NOMO-1 treated with dmso at 0.1 percent for 144 hours (cell line): ENCODE data around the gene TUBE1.
"Not testable (repeated sequence)": the region's sequence is repeated elsewhere in the genome, so short reads cannot be mapped to it uniquely, and the experiment has no call there.

ENCODE experiments used
- DNase-seq: peaks from one replicate; lab custom pipeline; 2025; ENCODE audit not compliant: unreplicated experiment; lab: John Stamatoyannopoulos, UW

Gene TUBE1

GRCh38 chr6:112065426-112065986 is 21.8 kb downstream of the TUBE1 start:
- no peak for DNase-seq

GRCh38 chr6:112062966-112063365 is 24.3 kb downstream of the TUBE1 start:
- DNase-seq, result no peak

GRCh38 chr6:112061605-112062004 is 25.7 kb downstream of the TUBE1 start:
- no peak for DNase-seq

- DNase-seq, result no peak
Measured at GRCh38 chr6:112058243-112059032, 28.8 kb downstream of the TUBE1 start.

GRCh38 chr6:112054555-112055190 is 32.6 kb downstream of the TUBE1 start:
- DNase-seq, result no peak

- DNase-seq, result no peak
Measured at GRCh38 chr6:112054001-112054400, 33.3 kb downstream of the TUBE1 start, which contains the start of gene CCN6. Gene CCN6, plus strand, starts transcription at chr6:112054104. Its CDS starts 254 bp downstream, at chr6:112054358.

- not testable (repeated sequence) for DNase-seq
Measured at GRCh38 chr6:112051251-112051740, 36.0 kb downstream of the TUBE1 start.

- no peak for DNase-seq
Measured at GRCh38 chr6:112050429-112050828, 36.9 kb downstream of the TUBE1 start.

GRCh38 chr6:112049996-112050395 is 37.3 kb downstream of the TUBE1 start:
- no peak for DNase-seq

- no peak for DNase-seq
Measured at GRCh38 chr6:112049026-112049799, 38.1 kb downstream of the TUBE1 start.

- DNase-seq, result not testable (repeated sequence)
Measured at GRCh38 chr6:112047523-112047922, 39.8 kb downstream of the TUBE1 start.

GRCh38 chr6:112044856-112045255 is 42.4 kb downstream of the TUBE1 start:
- no peak for DNase-seq

- no peak for DNase-seq
Measured at GRCh38 chr6:112044196-112044595, 43.1 kb downstream of the TUBE1 start.

- DNase-seq, result peak; percentile 88
Measured at GRCh38 chr6:112043032-112044007, 44.0 kb downstream of the TUBE1 start.

GRCh38 chr6:112041535-112041934 is 45.7 kb downstream of the TUBE1 start:
- DNase-seq, result no peak

- DNase-seq, result no peak
Measured at GRCh38 chr6:112040956-112041355, 46.3 kb downstream of the TUBE1 start.

- no peak for DNase-seq
Measured at GRCh38 chr6:112039431-112039770, 47.9 kb downstream of the TUBE1 start.

GRCh38 chr6:112038756-112039430 is 48.4 kb downstream of the TUBE1 start:
- DNase-seq, result no peak

- no peak for DNase-seq
Measured at GRCh38 chr6:112038268-112038667, 49.0 kb downstream of the TUBE1 start.
